ENCODE data around the gene ADGRB2. TPM values are rescaled to one million over a fixed set of nuclear protein-coding genes. Genes with fewer than 3 reads are reported as not detected.
A peak's percentile ranks its signal among the peaks of the same experiment; 100 is the strongest.

Gene ADGRB2
- total RNA-seq, 2 experiments from 2014 or later = 4.0 to 11.4 TPM

- BruUV-seq (replicated peaks) = no TSS peak
- no peak overlapping the region; the same call in 1 of the 2 replicates for H2AFZ ChIP-seq (ENCODE audit: low read length)
- TF ChIP-seq CTCF (conservative IDR thresholded peaks at IDR 0.05; ENCODE audit: low read length) = no peak
- TF ChIP-seq EZH2phosphoT487 (IDR thresholded peaks at IDR 0.05; ENCODE audit: borderline replicate concordance, low read depth, low read length) = no peak
- H3K4me2 ChIP-seq (ENCODE audit: low read length) = peak overlapping the region; percentile 99
- H4K20me1 ChIP-seq (ENCODE audit: insufficient read depth, low read length) = no peaks in the 10 kb centered on the region
- H3K9me3 ChIP-seq (ENCODE audit: low read length) = no peaks in the 10 kb centered on the region
- H3K4me3 ChIP-seq (ENCODE audit: low read depth, low read length, poor library complexity, severe bottlenecking) = peak overlapping the region; percentile 69
- H3K36me3 ChIP-seq (ENCODE audit: insufficient read depth, low read length) = no peaks in the 10 kb centered on the region
- CTCF ChIA-PET (ENCODE audit: unreplicated experiment) = interaction anchor here (0.7 kb wide), 1 partner anchor 10 kb away, joined by 3 read pairs; no protein-coding TSS in a partner anchor
- H3K27ac ChIP-seq (ENCODE audit: low read depth, low read length, poor library complexity, severe bottlenecking) = no peak overlapping the region
- no peaks in the 10 kb centered on the region for H3K79me2 ChIP-seq (ENCODE audit: insufficient read depth, low read depth, low read length)
- intact Hi-C loops (cut with micrococcal nuclease; ENCODE audit: unreplicated experiment) = no loop called here
- no peak for DNase-seq (ENCODE audit: low spot score)
- H3K9me2 ChIP-seq (ENCODE audit: insufficient read depth, low read length) = no peaks in the 10 kb centered on the region
- peaks cover 59% of the 10 kb centered on the region for H3K4me1 ChIP-seq (ENCODE audit: insufficient read depth, low read length, poor library complexity, severe bottlenecking)
- POLR2A ChIA-PET = no interaction called here
These were observed 349 bp downstream of the ADGRB2 start for GRCh38 chr1:31763671-31764311.

GRCh38 chr1:31762726-31763670 is 1.1 kb downstream of the ADGRB2 start:
- intact Hi-C loops (cut with micrococcal nuclease; ENCODE audit: unreplicated experiment) = loop anchor here (1.0 kb wide), 1 partner anchor 26 kb away; no protein-coding TSS in a partner anchor
- no peak overlapping the region for H3K27ac ChIP-seq (ENCODE audit: low read depth, low read length, poor library complexity, severe bottlenecking)

More at GRCh38 chr1:31762726-31763670, 1.1 kb downstream of the ADGRB2 start:
- Histone ChIP-seq H3K79me2 (ENCODE audit: insufficient read depth, low read depth, low read length) (no peaks in the 10 kb centered on the region), H3K4me3 (ENCODE audit: low read depth, low read length, poor library complexity, severe bottlenecking) (peak overlapping the region; percentile 69), H4K20me1 (ENCODE audit: insufficient read depth, low read length) (no peaks in the 10 kb centered on the region), H3K36me3 (ENCODE audit: insufficient read depth, low read length) (no peaks in the 10 kb centered on the region), H3K9me3 (ENCODE audit: low read length) (no peaks in the 10 kb centered on the region), H3K4me2 (ENCODE audit: low read length) (peak overlapping the region; percentile 99), H2AFZ (ENCODE audit: low read length) (peak overlapping the region; percentile 37; the same call in 1 of the 2 replicates), H3K4me1 (ENCODE audit: insufficient read depth, low read length, poor library complexity, severe bottlenecking) (peaks cover 55% of the 10 kb centered on the region), H3K9me2 (ENCODE audit: insufficient read depth, low read length) (no peaks in the 10 kb centered on the region)
- TF ChIP-seq EZH2phosphoT487 (IDR thresholded peaks at IDR 0.05; ENCODE audit: borderline replicate concordance, low read depth, low read length) (no peak), CTCF (conservative IDR thresholded peaks at IDR 0.05; ENCODE audit: low read length) (peak; percentile 78)
- POLR2A ChIA-PET = interaction anchor here (0.7 kb wide), 1 partner anchor 54 kb away, joined by 7 read pairs; no protein-coding TSS in a partner anchor
- BruUV-seq (replicated peaks) = no TSS peak
- DNase-seq (ENCODE audit: low spot score) = peak; percentile 80
- CTCF ChIA-PET (ENCODE audit: unreplicated experiment) = interaction anchor here (0.6 to 1.0 kb wide), 3 partner anchors 9 to 98 kb away, joined by 3 to 13 read pairs (median 4); no protein-coding TSS in a partner anchor

All from OCI-LY7 (cell line).